GM12878 (cell line): ENCODE results near the gene ROBO1.

ENCODE experiments used
- BHLHE40 ChIP-seq, 2 experiments: fragments of 450-650 bp in 1 of 2; IDR thresholded peaks; 2 replicates each; pipeline ENCODE4 v1.6.1; 2011 to 2017; ENCODE audit warnings: low read depth in 2 of 2, borderline replicate concordance in 1 of 2, improper control_type of control experiment in 1 of 2, low read length in 1 of 2, mild to moderate bottlenecking in 1 of 2
- CEBPB ChIP-seq, 2 experiments: fragments of 150-350 bp in 1 of 2; IDR thresholded peaks; 2 replicates each; pipeline ENCODE4 v1.6.1; 2012 to 2014; ENCODE audit warnings: low read depth in 2 of 2, low read length in 2 of 2, borderline replicate concordance in 1 of 2, inconsistent platforms in 1 of 2
- EZH2 ChIP-seq: IDR thresholded peaks from 2 replicates; pipeline ENCODE4 v1.6.1; 2012; ENCODE audit warnings: low read depth, mild to moderate bottlenecking, control low read depth, inconsistent platforms, low read length, borderline replicate concordance; ENCODE audit not compliant: control insufficient read depth
- JUND ChIP-seq: IDR thresholded peaks from 2 replicates; pipeline ENCODE4 v1.6.1; 2012; ENCODE audit warnings: low read depth, mild to moderate bottlenecking, low read length, improper control_type of control experiment, moderate library complexity
- LARP7 ChIP-seq: fragments of 450-650 bp; IDR thresholded peaks from 2 replicates; pipeline ENCODE4 v1.6.1; 2017; ENCODE audit warnings: mild to moderate bottlenecking
- POLR2AphosphoS5 ChIP-seq: IDR thresholded peaks from 2 replicates; pipeline ENCODE4 v1.6.1; 2011; ENCODE audit warnings: mild to moderate bottlenecking, low read length, inconsistent platforms
- PRDM15 ChIP-seq: fragments of 450-650 bp; formaldehyde crosslinking; IDR thresholded peaks from 2 replicates; pipeline ENCODE4 v1.4.0; 2020; ENCODE audit warnings: mild to moderate bottlenecking, moderate library complexity
- TF ChIP-seq, protein P1 (sequence below), 3 experiments: IDR thresholded peaks in 2 of 3; conservative IDR thresholded peaks in 1 of 3; 2 replicates each; pipeline ENCODE4 v1.5.1; 2011; ENCODE audit warnings: low read depth in 3 of 3, low read length in 3 of 3, mild to moderate bottlenecking in 3 of 3, control low read depth in 2 of 3, moderate library complexity in 2 of 3, inconsistent platforms in 1 of 3, mixed read lengths in 1 of 3; ENCODE audit not compliant: control insufficient read depth in 2 of 3, insufficient read depth in 1 of 3; ENCODE audit errors: extremely low read depth in 1 of 3
- TF ChIP-seq, protein P2 (sequence below): IDR thresholded peaks from 2 replicates; pipeline ENCODE4 v1.6.1; 2011; ENCODE audit warnings: low read depth, mild to moderate bottlenecking, low read length, moderate library complexity, borderline replicate concordance; ENCODE audit errors: extremely low read depth
- TF ChIP-seq, protein P3 (sequence below): fragments of 450-650 bp; formaldehyde crosslinking; IDR thresholded peaks from 2 replicates; pipeline ENCODE4 v1.5.0; 2022; ENCODE audit warnings: mild to moderate bottlenecking, missing genetic modification characterization

DNA sequence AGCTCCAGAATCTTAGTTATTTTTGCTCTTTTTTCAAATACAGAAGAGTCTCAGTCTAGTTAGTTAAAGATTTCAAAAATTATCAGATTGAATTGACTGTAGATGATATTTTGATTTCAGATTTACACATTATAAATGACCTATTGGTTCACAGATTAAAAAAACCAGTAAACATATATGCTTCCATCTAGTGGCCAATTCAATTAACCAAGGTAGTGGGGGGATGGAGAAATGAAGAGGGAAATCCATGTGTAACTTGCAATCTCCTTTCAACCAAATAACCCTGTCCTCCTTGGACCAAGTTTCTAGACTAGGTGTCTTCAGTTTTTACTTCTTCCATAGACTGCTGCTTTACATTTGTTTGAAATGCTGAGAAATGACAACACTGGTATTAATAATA is 789.8 kb downstream of the ROBO1 start:
- TF ChIP-seq EZH2 = no peak
- TF ChIP-seq, protein P1, sequence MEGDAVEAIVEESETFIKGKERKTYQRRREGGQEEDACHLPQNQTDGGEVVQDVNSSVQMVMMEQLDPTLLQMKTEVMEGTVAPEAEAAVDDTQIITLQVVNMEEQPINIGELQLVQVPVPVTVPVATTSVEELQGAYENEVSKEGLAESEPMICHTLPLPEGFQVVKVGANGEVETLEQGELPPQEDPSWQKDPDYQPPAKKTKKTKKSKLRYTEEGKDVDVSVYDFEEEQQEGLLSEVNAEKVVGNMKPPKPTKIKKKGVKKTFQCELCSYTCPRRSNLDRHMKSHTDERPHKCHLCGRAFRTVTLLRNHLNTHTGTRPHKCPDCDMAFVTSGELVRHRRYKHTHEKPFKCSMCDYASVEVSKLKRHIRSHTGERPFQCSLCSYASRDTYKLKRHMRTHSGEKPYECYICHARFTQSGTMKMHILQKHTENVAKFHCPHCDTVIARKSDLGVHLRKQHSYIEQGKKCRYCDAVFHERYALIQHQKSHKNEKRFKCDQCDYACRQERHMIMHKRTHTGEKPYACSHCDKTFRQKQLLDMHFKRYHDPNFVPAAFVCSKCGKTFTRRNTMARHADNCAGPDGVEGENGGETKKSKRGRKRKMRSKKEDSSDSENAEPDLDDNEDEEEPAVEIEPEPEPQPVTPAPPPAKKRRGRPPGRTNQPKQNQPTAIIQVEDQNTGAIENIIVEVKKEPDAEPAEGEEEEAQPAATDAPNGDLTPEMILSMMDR (IDR thresholded peaks at IDR 0.05 in 2 of 3, conservative IDR thresholded peaks at IDR 0.05 in 1 of 3; ENCODE audit: control insufficient read depth in 2 of 3, extremely low read depth in 1 of 3, insufficient read depth in 1 of 3, low read depth in 3 of 3, low read length in 3 of 3) = peak in 1 of 3 experiments; percentile 1; a peak in 1 of 6 replicates
- TF ChIP-seq LARP7 = no peak
- no peak for TF ChIP-seq PRDM15 (CRISPR knock-in tag)
- no peak for TF ChIP-seq JUND
- TF ChIP-seq, protein P2, sequence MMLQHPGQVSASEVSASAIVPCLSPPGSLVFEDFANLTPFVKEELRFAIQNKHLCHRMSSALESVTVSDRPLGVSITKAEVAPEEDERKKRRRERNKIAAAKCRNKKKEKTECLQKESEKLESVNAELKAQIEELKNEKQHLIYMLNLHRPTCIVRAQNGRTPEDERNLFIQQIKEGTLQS = no peak
- TF ChIP-seq CEBPB (IDR thresholded peaks at IDR 0.05; ENCODE audit: borderline replicate concordance in 1 of 2, low read depth in 2 of 2, low read length in 2 of 2) = no peak
- TF ChIP-seq, protein P3, sequence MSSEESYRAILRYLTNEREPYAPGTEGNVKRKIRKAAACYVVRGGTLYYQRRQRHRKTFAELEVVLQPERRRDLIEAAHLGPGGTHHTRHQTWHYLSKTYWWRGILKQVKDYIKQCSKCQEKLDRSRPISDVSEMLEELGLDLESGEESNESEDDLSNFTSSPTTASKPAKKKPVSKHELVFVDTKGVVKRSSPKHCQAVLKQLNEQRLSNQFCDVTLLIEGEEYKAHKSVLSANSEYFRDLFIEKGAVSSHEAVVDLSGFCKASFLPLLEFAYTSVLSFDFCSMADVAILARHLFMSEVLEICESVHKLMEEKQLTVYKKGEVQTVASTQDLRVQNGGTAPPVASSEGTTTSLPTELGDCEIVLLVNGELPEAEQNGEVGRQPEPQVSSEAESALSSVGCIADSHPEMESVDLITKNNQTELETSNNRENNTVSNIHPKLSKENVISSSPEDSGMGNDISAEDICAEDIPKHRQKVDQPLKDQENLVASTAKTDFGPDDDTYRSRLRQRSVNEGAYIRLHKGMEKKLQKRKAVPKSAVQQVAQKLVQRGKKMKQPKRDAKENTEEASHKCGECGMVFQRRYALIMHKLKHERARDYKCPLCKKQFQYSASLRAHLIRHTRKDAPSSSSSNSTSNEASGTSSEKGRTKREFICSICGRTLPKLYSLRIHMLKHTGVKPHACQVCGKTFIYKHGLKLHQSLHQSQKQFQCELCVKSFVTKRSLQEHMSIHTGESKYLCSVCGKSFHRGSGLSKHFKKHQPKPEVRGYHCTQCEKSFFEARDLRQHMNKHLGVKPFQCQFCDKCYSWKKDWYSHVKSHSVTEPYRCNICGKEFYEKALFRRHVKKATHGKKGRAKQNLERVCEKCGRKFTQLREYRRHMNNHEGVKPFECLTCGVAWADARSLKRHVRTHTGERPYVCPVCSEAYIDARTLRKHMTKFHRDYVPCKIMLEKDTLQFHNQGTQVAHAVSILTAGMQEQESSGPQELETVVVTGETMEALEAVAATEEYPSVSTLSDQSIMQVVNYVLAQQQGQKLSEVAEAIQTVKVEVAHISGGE (CRISPR knock-in tag) = no peak
- TF ChIP-seq BHLHE40 (IDR thresholded peaks at IDR 0.05; ENCODE audit: borderline replicate concordance in 1 of 2, low read depth in 2 of 2, low read length in 1 of 2) = no peak
- no peak for TF ChIP-seq POLR2AphosphoS5
